ENCODE results near the gene PPFIA4.

DNA sequence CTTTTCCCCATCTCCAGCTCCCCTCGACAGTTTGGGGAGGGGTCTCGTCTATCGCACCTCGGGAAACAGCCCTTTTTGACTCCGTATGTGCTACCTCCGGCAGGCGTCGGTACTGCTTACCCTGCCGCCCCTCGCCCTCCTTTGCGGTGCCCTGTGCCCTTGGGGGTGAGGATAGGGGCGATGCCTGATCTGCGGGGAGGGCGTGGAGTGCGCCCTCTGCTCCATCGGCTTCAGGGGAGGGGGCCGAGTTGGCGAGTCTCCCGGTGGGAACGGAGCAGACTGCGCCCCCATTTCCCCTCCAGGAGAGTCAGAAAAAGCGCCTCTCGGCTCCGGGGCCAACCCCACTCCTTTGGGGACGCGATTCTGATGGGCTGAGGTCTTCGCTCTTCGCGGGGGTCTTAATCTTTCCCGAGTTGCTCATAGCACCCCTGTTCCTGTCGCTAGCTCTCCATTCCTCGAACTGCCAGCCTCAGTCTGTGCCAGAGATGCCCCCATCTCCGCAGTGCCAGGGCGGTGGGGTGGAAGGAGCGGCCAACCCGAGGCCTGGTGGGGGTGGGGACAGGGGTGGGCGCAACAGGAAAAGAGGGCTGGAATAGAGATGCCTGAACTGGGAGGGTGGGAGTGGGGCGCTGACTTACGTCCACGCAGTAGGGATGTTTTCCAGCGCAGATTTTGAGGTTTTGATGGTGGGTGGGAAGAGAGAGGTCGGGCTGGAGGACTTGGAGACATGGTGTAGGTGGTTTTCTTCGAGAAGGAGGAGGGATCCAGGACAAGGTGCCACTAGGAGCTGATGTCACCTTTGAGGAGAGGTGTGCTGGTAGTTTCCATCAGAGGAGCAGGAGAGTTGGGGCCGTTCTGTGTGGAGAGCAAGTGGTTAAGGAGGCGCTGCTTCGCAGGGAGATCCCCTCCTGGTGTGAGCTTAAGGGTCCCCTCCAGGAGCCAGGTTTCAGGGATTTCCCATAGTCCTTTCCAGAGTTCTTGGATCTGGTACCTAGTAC, 674 bp downstream of the PPFIA4 start:
- TF ChIP-seq POLR2A (IDR thresholded peaks at IDR 0.05; ENCODE audit: low read depth, low read length) (no peak), POLR2AphosphoS5 (IDR thresholded peaks at IDR 0.05; ENCODE audit: low read depth, low read length) (no peak), SPI1 (IDR thresholded peaks at IDR 0.05; ENCODE audit: low read depth, low read length) (no peak), TAF1 (IDR thresholded peaks at IDR 0.05; ENCODE audit: low read depth, low read length) (no peak), POU2F2 (IDR thresholded peaks at IDR 0.05; ENCODE audit: low read depth, low read length) (no peak), PAX5 (IDR thresholded peaks at IDR 0.05; ENCODE audit: insufficient read depth, low read length, severe bottlenecking) (no peak)
